NCI-H146 treated with DMSO at 0.1 percent for 48 hours (cell line): Measurements from ENCODE around the gene MATN1.

Experiments
- DNase-seq: peaks from one replicate; lab custom pipeline; 2025; ENCODE audit not compliant: unreplicated experiment; lab: John Stamatoyannopoulos, UW

MATN1 gene

GRCh38 chr1:30758121-30758688 lies 34.8 kb upstream of the MATN1 start:
- no peak for DNase-seq

DNA sequence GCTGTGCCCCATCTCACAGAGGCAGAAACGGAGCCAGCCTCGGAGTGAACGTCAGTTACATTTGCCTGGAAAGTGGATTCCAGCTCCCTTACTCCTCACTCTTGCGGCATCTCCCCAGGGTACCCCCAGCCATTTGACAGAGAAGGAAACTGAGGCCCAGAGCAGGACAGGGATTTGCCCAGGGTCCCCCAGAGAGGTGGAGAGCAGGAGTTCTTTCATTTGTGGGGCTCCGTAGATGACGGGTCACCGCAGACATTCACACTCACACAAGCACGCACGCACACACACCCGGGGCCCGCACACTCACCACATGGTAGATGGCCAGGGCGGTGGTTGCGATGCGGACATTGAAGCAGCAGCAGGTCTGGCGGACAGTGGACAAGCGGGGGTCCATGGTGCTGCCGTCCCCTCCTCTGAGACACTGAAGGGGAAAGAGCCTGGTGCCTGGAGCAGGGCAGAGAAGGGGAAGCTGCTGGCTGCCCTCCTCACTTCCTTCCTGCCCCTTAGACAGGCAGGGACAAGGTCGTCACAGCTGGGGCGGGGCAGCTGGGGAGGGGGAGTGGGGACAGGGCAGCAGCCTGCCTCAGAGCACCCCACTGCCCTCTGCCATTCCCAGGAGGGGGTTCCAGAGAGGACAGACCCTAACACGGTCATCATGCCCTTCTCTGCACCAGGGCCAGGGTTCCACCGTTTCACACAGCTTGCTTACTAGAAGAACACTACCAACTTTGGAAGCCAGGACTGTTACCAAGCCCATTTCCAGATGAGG lies 34.2 kb upstream of the MATN1 start, which contains the start of gene LAPTM5:
LAPTM5 (minus strand) TSS at position 423 of the 769 bp plus-strand sequence; CDS start at position 394, 29 bp downstream.
- DNase-seq, result no peak

GRCh38 chr1:30756545-30757351 lies 33.4 kb upstream of the MATN1 start:
- no peak for DNase-seq

GRCh38 chr1:30756206-30756544 lies 32.8 kb upstream of the MATN1 start:
- DNase-seq, result no peak

- DNase-seq, result no peak
Observed at GRCh38 chr1:30755746-30756145, 32.4 kb upstream of the MATN1 start.

DNA sequence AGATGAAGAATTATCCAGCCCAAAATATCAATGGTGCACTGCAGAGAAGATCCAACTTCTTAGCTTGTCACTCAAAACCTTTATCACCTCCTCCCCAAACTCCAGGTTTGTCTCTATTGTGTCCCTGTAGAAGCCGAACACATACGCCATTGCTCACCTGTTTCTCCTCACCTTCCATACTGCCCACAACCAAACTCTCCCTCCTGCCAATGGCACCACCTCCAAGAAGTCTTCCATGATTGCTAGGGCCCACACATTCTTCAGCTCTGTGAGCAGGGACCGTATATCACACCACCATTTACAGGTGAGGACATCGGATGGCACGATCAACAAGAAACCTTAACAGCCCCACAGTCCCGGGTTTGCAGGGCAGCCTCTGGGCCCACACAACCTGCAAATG lies 31.9 kb upstream of the MATN1 start:
- DNase-seq, result no peak

DNA sequence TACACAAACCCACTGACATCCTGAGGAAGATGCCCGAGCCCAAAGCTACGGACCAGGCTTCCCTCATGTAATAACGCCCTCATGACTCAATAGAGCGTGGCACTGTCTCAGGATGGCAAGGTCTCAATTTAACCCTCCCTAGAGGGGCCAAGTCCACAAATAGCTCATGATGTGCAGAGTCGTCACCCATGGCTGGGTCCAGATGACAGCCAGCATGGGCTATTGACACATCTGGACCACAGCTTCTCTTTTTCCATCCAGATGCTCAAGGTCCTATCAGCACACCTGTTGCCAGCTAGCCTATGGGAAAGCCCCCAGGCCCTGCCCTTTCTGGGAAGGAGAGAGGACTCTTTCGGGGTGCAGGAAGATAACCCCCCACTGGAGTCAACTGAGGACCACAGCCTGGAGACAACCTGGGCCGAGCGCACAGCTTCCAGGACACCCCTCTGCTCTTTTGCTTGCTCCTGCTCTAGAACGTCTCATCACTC lies 31.3 kb upstream of the MATN1 start:
- no peak for DNase-seq

GRCh38 chr1:30753660-30754123 lies 30.3 kb upstream of the MATN1 start:
- no peak for DNase-seq

GRCh38 chr1:30753118-30753517 lies 29.7 kb upstream of the MATN1 start:
- DNase-seq, result no peak

DNA sequence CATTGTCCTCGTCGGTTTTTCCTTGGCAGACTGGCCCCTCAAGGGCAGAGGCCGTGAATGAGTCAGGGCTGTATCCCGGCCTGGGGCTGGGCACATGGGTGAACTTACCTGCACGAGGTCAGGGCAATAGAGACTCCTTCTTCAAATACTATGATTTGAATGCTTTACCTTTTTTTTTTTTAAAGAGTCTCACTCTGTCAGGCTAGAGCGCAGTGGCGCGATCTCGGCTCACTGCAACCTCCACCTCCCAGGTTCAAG lies 29.2 kb upstream of the MATN1 start:
- no peak for DNase-seq

DNA sequence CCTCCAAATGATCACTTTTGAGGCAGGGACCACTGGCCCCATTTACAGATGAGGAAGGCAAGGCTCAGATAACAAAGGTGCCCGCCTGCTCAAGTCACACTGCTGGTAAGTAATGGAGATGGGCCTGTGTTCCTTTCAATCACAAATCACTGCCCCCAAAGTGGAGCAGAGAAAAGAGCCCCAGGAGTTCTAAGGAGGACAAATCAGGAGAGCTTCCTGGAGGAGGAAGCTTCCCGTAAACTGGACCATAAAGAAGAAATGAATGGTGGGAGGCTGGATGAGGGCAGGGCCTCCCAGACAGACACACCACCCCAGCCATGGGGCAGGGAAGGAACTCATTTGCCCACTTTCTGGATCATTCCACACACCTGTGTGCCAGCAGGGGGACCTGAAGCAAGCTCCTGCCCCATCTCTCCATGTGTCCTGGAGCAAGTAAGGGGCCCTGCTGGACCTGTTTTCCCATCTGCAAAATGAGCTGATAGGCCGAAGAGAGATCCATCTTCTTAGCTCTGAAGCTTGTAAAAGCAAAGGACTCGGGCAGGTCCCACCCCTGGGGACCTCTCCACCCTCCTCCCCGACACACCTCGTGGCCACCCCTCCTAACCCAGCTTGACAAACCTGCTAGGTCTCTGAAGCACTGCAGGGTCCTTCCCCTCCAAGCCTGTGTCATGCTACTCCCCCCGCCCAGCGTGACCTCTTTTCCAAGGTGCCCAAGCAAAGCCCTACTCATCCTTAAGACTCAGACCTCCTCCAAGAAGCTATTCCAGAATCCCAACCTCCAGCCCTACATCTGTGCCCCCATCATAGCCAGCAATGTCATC lies 28.7 kb upstream of the MATN1 start:
- DNase-seq, result no peak

DNA sequence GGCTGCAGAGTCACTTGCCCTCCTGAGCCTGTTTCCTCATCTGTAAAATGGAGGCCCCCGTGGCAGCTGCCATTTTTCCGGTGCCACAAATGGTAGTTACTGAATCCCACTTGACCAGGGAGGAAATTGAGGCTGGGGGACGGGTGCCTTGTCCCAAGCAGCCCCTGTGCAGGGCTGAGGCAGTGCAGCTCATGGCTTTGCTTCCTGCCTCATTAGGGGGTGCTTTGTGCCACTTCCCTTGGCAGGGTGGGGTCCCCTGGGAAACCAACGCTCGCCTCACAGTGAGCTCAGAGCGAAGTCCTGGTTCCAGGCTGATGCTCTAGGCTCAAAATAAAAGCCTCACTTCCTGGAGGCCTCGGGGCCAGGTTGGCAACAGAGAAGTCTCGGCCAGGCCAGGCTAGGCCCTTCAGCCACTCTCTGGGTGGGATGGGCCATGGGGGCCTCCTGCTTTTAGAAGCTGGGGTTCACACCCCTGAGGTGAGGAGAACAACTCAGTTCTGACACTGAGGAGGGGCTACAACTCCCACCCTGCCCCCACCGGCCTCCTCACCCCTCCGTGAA lies 27.4 kb upstream of the MATN1 start:
- no peak for DNase-seq

GRCh38 chr1:30749691-30750583 lies 26.6 kb upstream of the MATN1 start:
- no peak for DNase-seq

DNA sequence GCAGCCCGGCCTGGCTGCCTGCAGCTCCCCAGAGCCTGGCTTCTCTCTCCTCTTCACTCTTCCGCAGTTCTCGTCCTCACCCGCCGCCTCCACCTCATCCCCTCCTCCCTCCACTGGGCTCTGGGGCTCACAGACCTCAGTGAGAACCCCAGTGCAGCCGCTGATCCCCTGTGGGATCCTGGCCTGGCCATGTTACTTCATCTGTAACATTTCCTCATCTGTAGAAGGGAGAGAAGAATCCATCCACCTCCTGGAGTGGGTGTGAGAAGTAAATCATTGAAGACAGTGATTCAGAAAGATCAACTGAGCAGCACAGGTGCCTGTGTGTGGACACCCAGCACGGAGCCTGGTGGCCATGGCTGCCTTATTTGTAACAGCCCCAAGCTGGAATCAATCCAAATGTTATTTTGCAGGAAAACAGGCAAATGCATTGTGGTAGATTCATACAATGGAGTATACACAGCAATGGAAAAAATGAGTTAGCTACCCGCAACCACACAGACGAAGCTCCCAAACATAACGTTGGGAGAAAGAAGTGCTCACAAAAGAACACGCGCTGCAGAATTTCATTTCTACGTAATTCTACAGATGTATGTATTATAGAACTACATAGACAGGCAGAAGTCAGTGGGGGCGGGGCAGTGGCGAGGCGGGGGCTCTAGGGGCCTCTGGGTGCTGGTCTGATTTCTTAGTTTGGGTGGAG lies 25.5 kb upstream of the MATN1 start:
- DNase-seq, result no peak

DNA sequence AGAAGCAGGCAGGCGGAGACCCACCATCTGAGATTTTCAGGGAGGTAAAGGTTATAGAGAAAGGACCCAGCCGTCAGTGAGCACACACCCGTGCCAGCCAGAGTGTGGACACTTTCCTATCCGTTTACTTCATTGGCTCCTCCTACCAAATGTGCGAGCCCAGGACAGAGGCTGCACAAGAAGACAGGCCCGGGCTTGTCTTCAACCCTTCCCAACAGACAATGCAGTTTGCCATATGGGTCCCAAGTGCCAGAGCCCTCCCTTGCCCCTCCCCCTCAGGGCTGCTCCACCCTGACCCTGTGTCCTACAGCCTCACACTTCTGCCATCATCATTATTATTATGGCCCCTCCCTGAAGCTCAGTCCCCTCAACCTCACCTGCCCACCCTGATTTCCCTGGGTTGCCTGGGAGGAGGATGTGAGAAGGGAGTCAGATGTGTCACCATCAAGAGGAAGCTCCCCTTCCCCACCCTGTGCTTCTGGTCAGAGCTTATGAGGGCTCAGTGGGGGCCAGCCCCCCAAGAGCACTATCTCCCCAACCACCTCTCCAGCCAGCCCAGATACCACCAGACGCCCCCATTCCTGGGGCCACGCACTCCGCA lies 24.8 kb upstream of the MATN1 start:
- no peak for DNase-seq

- DNase-seq, result no peak
Observed at GRCh38 chr1:30747033-30748008, 23.9 kb upstream of the MATN1 start.

DNA sequence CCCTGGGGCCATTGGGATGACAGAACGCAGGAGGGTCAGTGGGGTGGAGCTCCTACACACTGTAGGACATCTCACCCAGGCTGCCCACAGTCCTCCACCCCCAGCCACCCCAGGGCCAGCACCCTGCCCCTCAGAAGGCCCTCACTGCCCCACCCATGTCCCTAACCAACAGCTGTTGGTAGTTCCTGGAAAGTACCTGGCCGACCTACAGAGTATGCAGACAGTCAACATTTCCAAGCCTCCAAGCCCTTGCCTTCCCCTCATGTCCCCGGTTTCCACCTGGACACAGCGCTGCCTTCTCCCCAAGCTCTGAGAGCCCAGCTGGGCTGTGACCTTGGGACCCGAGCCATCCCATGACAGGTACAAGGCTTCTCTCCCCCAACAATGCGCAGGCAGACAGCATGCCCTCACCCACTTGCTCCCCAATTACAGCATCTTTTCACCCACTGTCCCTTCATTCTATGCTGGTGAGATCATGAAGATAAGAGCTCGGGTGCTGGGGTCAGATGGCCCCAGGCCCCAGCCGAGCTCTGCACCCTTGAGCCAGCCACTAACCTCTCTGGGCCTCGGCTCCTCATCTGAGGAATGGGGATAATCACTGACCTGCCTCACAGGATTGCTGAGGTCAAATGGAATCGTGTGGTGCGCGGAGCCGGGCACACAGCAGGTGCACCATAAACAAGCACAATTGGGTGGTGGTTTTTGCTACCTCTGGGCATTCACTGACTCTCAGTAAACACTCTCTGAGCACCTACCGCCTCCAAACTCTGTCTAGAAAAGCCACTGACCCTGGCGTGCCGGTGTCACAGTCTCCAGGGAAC lies 23.0 kb upstream of the MATN1 start:
- DNase-seq, result no peak
